HG02852 (cell line): ENCODE measurements around the gene GATAD2A.

ENCODE experiments used
- ATAC-seq: cut with Tn5 transposase; IDR thresholded peaks from one replicate; pipeline ENCODE4 v1.9.1; 2021; ENCODE audit warnings: mild to moderate bottlenecking, moderate library complexity; ENCODE audit not compliant: unreplicated experiment

GATAD2A gene

GRCh38 chr19:19504754-19505668 is 99.5 kb downstream of the GATAD2A start:
- no peak for ATAC-seq

DNA sequence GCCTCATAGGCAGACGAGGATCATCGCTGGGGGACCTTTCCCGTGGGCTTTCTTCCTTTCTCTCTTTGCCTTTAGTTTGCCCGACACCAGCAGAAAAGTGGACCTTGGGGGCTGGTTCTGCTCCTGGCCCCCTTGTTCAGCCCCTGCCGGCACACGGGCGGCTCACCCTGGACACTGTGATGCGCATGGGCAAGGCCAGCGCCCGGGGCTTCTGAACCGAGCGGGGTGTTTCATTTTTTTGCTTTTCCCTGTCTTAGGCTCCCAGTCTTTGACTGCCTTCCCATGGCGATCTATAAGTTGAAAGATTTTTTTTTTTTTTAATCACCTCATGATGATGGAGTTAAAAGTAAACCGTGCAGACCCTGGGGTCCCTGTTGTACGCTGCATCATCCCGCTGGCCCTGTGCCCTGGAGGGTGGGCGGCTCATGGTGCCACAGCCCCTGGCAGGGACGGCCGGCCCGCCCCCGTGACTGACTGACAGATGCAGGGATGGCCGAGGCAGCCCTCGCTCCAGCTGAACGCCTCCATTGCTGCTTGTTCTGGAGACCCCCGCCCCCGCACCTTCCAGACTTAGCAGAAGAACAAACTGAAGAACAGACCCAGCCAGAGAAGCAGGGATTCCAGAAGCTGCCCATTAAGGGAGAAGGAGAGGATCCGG is 100.3 kb downstream of the GATAD2A start:
- no peak for ATAC-seq

DNA sequence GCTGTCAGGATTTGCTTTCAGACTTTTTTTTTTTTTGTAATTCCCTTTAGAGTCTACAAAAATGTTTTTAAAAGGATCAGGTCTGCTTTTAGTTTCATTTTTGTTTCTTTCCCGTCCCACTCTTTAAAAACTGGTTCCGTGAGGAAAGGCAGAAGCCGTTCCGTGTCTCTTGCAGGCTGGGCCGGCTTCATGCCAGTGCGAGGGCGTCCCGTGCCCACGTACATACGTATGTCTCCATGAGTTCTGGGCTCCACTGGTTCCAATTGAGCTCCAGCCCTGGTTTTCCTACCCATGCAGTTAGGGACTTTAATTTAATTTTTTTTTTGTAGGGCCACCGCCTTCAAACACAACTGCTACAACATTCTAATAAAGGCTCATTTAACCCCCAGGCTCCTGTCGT is 101.1 kb downstream of the GATAD2A start:
- no peak for ATAC-seq

DNA sequence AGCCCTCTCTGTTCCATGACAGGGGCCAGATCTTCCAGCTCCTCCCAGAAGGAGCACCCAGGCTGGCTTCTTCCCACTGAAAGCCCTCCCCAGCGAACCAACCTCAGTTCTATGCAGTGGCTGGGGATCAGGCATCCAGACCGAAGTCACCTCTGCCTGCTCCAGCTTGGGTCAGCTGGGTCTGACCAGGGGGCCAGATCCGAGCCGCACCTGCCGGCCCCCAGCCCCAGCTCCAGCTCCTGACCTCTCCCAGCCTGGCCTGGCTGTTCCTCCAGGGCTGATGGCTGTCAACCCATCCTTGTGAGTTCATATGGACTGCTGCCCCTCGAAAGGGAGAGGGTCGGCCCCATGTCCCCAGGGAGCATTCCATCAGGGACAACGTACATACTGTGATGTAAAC is 101.9 kb downstream of the GATAD2A start:
- ATAC-seq, result no peak

- ATAC-seq, result no peak
Observed at GRCh38 chr19:19508217-19508616, 102.7 kb downstream of the GATAD2A start.

DNA sequence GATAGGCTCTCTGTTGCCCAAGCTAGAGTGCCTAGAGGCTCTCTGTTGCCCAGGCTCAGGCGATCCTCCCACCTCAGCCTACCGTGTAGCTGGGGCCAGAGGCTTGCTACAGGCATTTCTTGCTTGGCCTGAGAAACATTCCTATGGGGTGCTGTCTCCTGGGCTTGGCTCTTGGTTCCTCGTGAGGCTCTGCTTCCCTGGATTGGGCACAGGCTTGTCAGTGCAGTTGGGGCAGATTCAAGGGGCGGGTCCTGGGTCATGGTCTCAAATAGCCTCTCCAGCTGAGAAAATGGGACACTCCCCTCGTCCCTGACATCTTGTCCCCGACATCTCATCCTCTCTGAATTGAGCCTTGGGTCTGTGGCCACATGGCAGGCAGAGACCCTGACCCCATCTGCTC is 105.0 kb downstream of the GATAD2A start:
- no peak for ATAC-seq

DNA sequence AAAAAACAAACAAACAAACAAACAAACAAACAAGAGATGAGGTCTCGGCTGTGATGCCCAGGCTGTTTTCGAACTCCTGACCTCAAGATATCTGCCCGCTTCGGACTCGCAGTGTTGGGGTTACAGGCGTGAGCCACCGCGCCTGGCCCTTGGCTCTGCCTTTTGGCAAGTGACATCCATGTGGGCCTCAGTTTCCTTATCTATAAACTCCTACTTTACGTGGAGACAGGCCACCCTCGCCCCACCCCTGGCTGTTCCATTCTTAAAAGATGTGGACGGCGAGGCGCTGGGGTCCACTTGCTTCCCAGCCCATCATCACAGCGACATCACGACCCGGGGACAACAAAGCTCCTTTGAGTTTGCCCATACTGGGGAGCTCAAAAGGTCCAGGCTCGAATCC is 108.2 kb downstream of the GATAD2A start:
- no peak for ATAC-seq

- ATAC-seq, result no peak
Observed at GRCh38 chr19:19514215-19514657, 108.8 kb downstream of the GATAD2A start.

DNA sequence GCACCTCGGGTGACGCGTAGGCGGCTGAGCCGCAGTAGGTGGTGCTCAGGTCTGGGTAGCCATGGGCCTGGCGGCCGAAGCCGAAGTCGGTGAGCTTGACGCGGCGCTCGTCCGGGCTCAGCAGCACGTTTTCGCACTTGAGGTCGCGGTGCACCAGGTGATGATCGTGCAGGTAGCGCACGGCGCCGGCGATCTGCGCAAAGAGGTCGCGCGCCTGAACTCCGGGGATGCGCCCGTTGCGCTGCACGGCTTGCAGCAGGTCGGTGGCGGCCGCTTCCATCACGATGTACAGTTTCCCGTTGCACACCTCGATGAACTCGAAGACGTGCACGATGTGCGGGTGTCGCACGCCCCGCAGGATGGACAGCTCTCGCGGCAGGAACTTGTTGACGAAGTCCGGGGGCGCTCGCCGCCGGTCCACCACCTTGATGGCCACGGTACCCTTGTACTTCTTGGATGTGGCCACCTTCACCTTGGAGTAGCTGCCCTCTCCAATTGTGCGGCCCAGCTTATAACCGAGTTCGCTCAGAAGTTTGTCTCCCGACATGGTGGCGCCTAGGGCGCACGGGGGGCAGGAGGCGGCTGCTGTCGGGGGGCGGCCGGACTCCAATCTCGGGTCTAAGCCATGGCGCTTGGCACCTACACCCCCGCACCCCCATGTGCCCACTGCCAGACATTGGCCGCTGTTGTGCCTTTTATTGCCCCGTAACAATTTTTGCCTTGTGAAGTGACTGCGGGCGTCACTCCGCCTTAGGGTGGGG is 109.6 kb downstream of the GATAD2A start, which contains the start of gene TSSK6:
Gene TSSK6, minus strand, starts transcription at position 668 of the 761 bp plus-strand sequence. Its CDS starts 121 bp downstream, at position 547.
- no peak for ATAC-seq

GRCh38 chr19:19515642-19516519 is 110.4 kb downstream of the GATAD2A start, which contains the start of gene NDUFA13:
TSS of gene NDUFA13 (plus strand) at chr19:19516225. CDS start at chr19:19516239, 14 bp downstream.
- ATAC-seq, result peak; percentile 89

DNA sequence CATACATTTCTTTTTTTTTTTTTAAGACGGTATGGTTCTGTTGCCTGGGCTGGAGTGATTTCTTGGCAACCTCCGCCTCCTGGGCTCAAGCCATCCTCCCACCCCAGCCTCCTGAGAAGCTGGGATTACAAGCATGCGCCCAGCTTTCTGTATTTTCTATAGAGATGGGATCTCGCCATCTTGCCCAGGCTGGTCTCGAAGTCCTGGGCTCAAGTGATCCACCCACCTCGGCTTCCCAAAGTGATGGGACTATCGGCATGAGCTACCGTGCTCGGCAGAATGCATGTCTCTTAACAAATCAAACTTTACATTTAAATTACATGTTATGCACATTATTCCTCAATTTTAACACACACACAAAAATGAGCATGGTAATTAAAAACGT is 111.8 kb downstream of the GATAD2A start:
- ATAC-seq, result no peak

DNA sequence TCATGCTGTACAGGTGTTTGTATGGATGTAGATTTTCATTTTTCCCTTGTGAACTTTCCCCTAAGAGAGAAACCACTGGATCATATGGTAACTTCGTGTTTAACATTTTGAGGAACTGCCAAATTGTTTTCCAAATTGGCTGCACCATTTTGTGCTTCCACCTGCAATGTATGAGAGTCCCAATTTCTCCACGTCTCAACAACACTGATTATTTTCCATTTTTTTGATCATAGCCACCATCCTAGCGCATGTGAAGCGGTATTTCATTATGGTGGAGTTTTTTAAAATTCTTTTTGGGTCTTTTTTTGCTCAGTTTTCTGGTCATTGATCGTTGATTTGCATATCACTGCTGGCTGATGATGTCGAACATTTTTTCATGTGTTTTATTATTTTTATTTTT is 115.5 kb downstream of the GATAD2A start:
- no peak for ATAC-seq

DNA sequence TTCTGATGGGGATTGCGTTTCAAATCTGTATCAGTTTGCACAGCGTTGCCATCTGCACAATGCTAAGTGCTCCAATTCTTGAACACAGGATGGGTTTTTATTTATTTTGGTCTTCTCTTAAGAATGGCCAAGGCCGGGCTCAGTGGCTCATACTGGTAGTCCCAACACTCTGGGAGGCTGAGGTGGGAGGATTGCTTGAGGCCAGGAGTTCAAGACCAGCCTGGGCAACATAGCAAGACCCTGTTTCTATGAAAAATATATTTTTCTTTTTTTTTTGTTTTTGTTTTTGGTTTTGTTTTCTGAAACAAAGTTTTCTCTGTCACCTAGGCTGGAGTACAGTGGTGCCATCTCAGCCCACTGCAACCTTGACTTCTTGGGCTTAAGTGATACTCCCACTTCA is 117.7 kb downstream of the GATAD2A start:
- ATAC-seq, result no peak

DNA sequence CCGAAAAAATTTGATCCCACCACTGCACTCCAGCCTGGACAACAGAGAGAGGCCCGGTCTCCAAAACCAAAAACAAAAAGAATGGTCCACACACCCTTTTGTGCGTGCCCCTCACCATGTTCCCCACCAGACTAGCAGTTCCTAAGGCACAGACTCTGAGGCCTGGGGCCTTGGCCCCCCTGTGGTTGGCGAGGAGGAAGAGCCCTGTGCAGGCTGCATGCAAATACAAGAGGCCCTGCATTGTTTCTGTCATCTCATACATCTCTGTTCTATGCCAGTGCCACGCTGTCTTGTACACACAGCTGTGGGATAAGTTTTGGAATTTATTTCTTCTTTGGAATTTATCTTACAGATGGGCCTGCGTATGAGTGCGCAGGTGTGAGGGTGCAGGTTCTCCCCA is 118.6 kb downstream of the GATAD2A start:
- ATAC-seq, result no peak

- ATAC-seq, result no peak
Observed at GRCh38 chr19:19525611-19526380, 120.3 kb downstream of the GATAD2A start.

DNA sequence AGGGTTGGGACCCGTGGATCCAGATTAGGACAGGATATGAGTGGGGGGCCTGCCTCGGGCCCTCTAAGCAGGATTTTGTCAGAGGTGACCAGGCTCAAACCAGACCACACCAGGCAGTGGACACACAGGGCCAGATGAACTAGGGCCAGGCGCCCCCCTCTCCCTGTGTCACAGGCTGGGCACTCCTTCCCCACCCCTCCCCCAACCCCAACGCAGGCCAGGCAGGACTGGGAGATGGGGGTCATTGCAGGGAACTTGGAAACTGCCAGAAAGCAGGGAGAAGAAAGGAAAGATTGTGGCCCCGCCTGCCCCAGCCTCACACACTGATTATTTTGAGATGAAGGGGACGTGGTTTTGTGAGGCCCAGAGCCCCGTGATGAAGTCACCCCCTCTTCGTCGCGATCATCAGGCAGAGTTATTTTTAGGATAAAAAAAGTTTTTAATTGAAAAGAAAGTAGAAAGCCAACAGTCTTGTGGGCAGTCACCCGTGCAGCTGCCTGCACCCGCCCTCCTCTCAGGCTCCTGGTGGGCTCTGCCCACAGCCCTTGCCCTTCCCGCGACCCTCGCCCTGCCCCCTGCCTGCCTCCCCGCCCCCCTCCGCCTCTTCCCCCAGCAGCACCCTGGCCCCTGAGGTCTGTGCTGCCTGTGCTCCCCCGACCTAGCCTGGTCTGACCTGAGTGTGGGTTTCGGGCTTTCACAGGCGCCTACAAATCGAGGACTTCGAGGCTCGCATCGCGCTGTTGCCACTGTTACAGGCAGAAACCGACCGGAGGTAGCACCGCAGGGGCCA is 121.3 kb downstream of the GATAD2A start:
- no peak for ATAC-seq

GRCh38 chr19:19527371-19527656 is 121.8 kb downstream of the GATAD2A start:
- ATAC-seq, result no peak

DNA sequence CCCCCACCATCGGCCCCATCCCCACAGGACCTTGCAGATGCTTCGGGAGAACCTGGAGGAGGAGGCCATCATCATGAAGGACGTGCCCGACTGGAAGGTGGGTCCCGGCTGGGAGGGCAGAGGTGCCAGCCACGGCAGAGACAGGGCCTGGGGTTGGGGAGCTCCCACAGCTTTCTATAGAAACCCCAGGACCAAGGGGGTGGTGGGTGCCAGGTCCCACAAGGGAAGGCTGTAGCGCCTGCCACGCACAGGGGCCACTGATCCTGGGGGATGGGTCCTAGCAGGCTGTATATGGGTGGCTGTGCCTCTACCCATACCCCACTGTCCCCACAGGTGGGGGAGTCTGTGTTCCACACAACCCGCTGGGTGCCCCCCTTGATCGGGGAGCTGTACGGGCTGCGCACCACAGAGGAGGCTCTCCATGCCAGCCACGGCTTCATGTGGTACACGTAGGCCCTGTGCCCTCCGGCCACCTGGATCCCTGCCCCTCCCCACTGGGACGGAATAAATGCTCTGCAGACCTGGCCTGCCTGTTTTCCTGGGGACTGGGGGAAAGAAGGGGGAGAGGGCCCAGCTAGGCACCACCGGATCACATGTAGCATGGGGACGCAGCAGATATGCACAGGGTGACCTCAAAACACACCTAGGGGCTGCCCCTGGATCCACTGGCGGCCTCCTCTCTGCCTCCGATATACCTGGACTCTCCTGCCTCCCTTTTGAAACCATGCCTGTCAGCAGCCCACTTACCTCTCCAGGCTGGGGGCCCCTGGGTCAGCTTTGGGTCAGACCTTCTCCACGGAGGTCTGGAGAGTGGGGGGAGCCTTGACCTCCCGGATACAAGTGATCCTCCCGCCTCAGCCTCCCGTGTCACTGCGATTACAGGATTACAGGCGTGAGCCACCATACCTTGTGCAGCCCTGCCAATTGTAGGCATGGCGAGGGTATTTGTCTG is 122.5 kb downstream of the GATAD2A start:
- ATAC-seq, result no peak
